CD4-positive, alpha-beta T cell treated with Interleukin-17A for 1 hour (primary cell): ENCODE measurements around the gene LSMEM2.
A peak's percentile ranks its signal among the peaks of the same experiment; 100 is the strongest.
"Not testable (repeated sequence)": the region's sequence is repeated elsewhere in the genome, so short reads cannot be mapped to it uniquely, and the experiment has no call there.

Experiments used
- DNase-seq: peaks from one replicate; pipeline ENCODE4 v3.0.0-alpha.2; 2020

LSMEM2 gene

DNA sequence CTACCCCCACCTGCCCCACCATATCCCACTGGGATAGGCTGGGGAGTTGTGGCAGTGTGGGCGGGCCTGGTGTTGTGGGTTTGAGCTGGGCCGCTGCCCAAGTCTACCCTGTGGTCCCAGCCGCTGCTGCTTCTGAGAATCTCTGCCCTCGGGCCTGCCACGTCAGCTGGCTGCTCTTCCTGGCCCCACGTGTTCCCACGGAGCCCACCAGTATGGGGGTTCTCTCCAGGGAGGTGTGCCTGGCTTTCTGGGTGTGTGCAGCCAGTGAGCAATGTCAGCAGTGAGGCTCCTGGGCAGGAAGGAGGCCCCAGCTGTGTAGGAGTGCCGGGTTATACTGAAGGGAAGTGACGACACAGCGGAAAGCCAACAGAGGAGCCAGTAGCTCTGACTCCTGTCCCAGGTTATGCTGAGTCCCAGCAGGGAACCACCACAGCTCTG lies 32.4 kb upstream of the LSMEM2 start:
- DNase-seq = peak; percentile 87

DNA sequence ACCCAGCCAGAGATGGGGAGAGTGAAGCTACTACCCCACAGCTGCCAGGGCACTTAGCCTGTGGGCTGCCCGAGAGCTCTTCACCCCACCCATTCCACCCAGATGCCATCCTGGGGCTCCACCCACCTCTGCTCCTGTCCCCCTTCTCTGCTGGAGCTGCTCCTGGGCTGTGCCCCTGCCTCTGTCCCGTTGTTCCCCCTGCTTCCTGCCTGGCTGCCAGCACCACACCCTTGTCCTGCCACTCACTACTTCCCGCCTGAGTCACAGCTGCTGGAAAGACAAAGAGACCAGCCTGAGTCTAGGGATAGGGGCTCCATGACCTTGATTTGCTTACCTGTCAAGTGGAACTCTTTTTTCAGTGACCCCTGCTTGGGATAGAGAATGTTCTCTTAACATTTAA lies 30.5 kb upstream of the LSMEM2 start:
- DNase-seq = no peak

GRCh38 chr3:50249457-50249856 lies 29.4 kb upstream of the LSMEM2 start:
- DNase-seq = no peak

DNA sequence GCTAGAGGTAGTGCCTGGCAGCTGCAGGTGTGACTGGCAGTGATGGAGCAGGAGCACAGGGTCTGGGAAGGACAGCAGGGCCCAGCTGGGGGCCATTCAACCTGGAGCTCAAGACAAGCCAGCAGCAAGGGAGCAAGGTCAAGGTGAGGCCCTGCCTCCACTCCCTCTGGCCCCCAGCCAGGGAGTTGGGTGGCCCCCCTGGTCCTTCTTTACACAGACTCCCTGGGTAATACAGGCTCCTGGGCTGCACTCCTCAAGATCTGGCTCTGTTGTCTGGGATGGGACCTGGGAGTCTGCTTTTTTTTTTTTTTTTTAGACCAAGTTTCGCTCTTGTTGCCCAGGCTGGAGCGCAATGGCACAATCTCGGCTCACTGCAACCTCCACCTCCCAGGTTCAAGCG lies 28.4 kb upstream of the LSMEM2 start:
- no peak for DNase-seq

GRCh38 chr3:50251220-50251619 lies 27.7 kb upstream of the LSMEM2 start:
- no peak for DNase-seq

DNA sequence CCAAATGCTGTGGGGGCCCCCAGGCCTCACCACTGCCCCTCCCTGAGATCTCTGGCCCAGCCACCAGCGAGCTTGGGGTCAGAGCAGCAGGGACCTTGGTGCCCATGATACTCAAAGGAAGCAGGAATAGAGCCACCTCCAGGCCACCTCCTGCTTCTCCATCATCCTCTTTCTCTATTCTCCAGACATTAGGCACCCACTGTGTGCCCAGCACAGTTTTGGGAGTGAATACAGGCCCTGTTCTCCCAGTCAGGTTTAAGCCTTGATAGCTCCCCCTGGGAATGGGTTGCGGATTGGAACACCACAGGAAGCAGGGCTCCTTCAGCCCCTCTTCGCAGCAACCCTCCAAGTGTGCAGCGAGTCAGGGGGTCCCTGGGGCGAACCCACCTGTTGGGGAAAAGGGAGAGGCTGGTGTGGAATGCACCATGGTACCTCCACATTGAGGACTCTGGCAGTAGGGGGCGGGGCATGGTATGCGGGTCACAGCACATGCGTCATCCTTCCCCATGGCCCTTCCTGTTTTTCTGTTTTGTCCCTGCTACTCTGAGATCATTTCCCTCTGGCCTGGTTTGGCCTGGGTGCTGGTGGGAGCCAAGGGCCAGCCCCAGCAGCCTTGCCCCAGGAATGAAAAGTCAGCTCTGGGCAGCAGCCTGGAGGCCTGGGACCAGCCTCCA lies 24.2 kb upstream of the LSMEM2 start:
- DNase-seq = no peak

DNA sequence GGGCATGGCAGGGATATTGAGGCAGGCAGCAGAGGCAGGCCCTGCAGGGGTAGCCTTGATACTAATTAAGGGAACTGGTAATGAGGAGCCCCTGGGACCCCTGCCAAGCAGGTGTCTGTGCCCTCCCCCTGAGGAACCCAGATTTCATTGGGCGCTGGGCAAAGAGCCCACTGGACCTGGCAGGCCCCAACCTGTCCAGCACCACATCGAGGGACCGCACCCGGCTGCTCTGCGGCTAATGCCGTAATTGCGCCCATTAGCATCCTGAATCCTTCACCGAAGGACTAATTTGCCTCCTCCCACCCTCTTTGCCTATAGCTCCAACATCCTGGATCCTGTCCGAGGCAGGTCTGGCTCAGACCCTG lies 23.7 kb upstream of the LSMEM2 start:
- DNase-seq = no peak

DNA sequence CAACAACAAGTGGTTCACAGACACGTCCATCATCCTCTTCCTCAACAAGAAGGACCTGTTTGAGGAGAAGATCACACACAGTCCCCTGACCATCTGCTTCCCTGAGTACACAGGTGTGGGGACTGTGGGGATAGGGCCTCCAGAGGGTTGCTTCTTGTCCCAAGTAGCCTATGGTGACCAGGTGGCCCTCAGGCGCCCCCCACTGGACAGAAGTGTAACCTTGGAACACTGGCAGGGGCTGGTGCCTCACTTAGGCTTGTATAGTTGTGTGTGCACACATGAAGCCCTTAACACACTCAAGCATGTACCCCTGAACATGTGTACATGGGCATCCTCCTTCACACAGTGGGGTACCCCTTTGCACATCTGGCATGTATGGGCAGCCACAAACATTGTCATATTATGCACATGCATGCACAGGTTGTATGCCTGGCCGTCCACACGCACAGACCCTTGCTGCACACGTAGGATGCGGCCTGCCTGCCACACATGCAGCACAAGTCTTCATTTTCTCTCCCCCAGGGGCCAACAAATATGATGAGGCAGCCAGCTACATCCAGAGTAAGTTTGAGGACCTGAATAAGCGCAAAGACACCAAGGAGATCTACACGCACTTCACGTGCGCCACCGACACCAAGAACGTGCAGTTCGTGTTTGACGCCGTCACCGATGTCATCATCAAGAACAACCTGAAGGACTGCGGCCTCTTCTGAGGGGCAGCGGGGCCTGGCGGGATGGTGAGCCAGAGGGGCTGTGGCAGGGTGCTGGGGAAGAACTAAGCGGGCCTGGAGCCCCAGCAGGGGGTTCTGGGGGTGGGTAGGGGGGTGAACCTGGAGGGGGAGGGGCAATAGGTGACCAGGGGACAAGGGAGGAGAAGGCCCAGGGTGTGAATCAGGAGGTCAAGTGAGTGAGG lies 21.7 kb upstream of the LSMEM2 start:
- peak; percentile 43 for DNase-seq

GRCh38 chr3:50258029-50258680 lies 20.7 kb upstream of the LSMEM2 start:
- no peak for DNase-seq

GRCh38 chr3:50258979-50259378 lies 19.9 kb upstream of the LSMEM2 start:
- peak; percentile 16 for DNase-seq

DNA sequence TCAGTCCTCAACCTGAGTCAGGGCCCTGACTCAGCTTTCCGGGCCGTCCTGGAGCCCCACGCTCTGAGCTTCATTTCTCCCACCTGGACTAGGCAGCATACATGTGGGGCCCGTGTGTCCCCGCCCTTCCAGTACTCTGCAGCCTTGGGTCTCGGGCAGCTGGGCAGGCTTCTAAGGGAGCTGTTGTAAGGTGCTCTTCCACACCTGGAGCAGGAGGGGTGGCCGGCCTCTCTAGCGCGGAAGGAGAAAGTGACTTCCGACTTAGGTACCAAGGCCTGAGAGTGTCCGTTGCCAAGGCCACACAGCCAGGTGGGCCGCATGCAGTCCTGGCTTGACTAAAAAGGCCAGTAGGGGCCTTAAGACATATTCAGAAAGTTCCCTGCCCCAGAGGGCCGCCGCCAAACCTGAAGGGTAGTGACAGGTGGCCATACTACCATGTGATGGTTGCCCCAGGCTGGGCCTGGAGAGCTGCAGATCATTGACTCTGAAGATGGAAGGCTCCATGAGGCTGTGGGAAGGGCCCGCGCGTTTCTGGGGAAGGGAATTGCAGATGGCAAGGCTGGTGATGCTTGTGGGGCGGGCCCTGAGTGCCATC lies 19.4 kb upstream of the LSMEM2 start:
- DNase-seq = no peak

GRCh38 chr3:50260027-50260941 lies 18.6 kb upstream of the LSMEM2 start:
- DNase-seq = peak; percentile 86

- no peak for DNase-seq
These were observed 17.9 kb upstream of the LSMEM2 start for GRCh38 chr3:50260942-50261441.

GRCh38 chr3:50261505-50261904 lies 17.4 kb upstream of the LSMEM2 start:
- DNase-seq = no peak

DNA sequence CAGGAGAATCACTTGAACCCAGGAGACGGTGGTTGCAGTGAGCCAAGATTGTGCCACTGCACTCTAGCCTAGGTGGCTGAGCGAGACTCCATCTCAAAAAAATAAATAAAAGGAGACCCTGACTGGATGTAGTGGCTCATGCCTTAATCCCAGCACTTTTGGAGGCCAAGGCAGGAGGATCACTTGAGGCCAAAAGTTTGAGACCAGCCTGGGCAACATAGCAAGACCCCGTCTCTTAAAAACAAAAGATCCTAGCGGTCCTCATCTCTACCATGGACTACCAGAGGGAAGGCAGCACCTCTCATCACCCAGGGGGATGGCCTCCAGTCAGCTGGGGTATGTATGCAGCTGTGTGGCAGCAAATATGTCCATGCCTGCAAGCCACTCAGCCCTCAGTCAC lies 16.7 kb upstream of the LSMEM2 start:
- DNase-seq = not testable (repeated sequence)

DNA sequence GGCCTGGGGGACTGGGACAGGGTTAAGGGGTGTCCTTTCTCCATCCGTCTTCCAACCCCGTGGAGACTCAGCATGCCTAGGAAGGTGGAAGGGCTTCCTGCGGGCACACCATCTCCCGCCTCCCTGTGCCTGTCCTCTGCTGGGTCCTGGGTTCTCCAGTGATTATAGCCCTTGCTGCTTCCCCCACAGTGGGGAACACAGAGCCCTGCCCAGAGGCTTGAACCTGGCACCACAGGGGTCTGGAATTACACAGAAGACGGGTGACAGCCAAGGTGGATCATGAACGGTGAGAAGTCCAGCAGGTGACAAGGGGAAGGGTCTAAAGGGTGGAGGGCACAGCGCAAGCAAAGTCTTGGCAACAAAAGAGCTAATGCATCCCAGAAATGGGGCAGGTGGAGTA lies 16.1 kb upstream of the LSMEM2 start:
- no peak for DNase-seq

- DNase-seq = no peak
These were observed 15.2 kb upstream of the LSMEM2 start for GRCh38 chr3:50263478-50264382.

DNA sequence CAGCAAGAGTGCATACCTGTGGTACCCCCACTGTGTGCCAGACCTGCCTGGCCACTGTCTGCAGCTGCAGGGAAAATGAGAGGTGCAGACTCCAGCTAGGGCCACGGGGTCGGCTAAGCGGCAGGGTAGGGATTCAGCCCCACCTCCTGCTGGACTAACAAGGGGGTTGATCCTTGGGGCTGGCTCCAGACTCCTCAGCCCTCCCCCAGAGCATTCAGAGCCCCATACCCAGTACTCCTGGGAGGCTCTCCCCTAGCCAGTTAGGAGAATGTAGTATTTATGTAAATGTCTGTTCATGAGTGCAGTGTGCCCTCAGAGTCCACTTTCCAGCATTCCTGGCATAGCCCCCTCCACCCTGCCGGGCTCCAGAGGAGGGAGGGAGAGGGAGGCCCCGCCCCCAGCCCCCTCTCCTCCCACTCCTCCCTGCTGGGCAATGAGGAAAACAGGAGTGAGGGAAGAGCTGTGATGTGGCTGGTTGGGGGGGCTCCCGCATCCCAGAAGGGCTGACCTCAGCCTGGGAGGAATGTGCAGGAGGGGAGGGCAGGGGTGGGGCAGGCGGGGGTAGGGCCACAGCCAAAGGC lies 14.4 kb upstream of the LSMEM2 start:
- no peak for DNase-seq

- no peak for DNase-seq
These were observed 13.9 kb upstream of the LSMEM2 start for GRCh38 chr3:50264964-50265485.

DNA sequence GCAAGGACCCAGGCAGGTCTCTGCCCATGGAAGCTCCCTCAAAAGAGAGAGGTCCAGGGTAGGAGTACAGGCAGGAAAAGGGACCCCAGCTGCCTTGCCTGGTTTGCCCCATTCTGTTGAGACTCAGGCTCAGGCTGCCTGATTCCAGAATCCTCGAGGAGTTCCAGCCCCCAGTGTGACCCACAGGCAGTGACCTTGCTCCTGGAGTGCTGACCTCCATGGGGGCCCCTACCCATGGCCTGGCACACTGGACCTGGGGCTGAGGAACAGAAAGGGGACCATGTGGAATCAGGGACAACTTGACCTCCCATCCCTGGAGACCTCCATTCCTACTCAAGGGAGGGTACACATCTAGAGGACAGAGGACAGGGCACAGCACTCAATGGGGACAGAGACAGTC lies 13.3 kb upstream of the LSMEM2 start:
- DNase-seq = no peak
